NCI-H345 (cell line): ENCODE measurements around the gene NEDD4L.

Source experiments
- DNase-seq: peaks from one replicate; lab custom pipeline; 2025; lab: John Stamatoyannopoulos, UW

NEDD4L gene

GRCh38 chr18:58181988-58182387 lies 138.0 kb downstream of the NEDD4L start:
- DNase-seq = no peak

- DNase-seq = peak; percentile 88
Observed at GRCh38 chr18:58183226-58183625, 139.2 kb downstream of the NEDD4L start.

- DNase-seq = peak; percentile 7
Observed at GRCh38 chr18:58186258-58186948, 142.4 kb downstream of the NEDD4L start.

- no peak for DNase-seq
Observed at GRCh38 chr18:58187674-58188073, 143.6 kb downstream of the NEDD4L start.

GRCh38 chr18:58188996-58189395 lies 145.0 kb downstream of the NEDD4L start:
- DNase-seq = no peak

GRCh38 chr18:58190842-58191530 lies 147.0 kb downstream of the NEDD4L start:
- DNase-seq = no peak

- DNase-seq = no peak
Observed at GRCh38 chr18:58191626-58192025, 147.6 kb downstream of the NEDD4L start.

- no peak for DNase-seq
Observed at GRCh38 chr18:58192519-58192918, 148.5 kb downstream of the NEDD4L start.

- DNase-seq = peak; percentile 8
Observed at GRCh38 chr18:58194028-58194427, 150.0 kb downstream of the NEDD4L start.

- DNase-seq = peak; percentile 52
Observed at GRCh38 chr18:58195278-58195765, 151.3 kb downstream of the NEDD4L start.

GRCh38 chr18:58196164-58196563 lies 152.1 kb downstream of the NEDD4L start:
- no peak for DNase-seq

GRCh38 chr18:58196881-58197872 lies 153.2 kb downstream of the NEDD4L start:
- no peak for DNase-seq

- DNase-seq = no peak
Observed at GRCh38 chr18:58201268-58201667, 157.2 kb downstream of the NEDD4L start.

- peak; percentile 83 for DNase-seq
Observed at GRCh38 chr18:58201733-58202730, 158.0 kb downstream of the NEDD4L start.

GRCh38 chr18:58204776-58205442 lies 160.9 kb downstream of the NEDD4L start:
- no peak for DNase-seq

- DNase-seq = no peak
Observed at GRCh38 chr18:58205443-58206160, 161.6 kb downstream of the NEDD4L start.

- no peak for DNase-seq
Observed at GRCh38 chr18:58207520-58208152, 163.6 kb downstream of the NEDD4L start.

- no peak for DNase-seq
Observed at GRCh38 chr18:58208207-58208932, 164.3 kb downstream of the NEDD4L start.

- no peak for DNase-seq
Observed at GRCh38 chr18:58209326-58209725, 165.3 kb downstream of the NEDD4L start.
